Jurkat, Clone E6-1 (cell line): Measurements from ENCODE around the gene BIN1.
A peak's percentile ranks its signal among the peaks of the same experiment; 100 is the strongest.

Source experiments
- DNase-seq: peaks from one replicate; pipeline ENCODE4 v3.0.0-alpha.2; 2011; ENCODE audit warnings: low read depth, low spot score
- H3K4me3 ChIP-seq: 2 replicates; pipeline ENCODE4 v1.5.1; 2011; ENCODE audit warnings: mild to moderate bottlenecking, low read length, control low read depth, moderate library complexity

The BIN1 gene

DNA sequence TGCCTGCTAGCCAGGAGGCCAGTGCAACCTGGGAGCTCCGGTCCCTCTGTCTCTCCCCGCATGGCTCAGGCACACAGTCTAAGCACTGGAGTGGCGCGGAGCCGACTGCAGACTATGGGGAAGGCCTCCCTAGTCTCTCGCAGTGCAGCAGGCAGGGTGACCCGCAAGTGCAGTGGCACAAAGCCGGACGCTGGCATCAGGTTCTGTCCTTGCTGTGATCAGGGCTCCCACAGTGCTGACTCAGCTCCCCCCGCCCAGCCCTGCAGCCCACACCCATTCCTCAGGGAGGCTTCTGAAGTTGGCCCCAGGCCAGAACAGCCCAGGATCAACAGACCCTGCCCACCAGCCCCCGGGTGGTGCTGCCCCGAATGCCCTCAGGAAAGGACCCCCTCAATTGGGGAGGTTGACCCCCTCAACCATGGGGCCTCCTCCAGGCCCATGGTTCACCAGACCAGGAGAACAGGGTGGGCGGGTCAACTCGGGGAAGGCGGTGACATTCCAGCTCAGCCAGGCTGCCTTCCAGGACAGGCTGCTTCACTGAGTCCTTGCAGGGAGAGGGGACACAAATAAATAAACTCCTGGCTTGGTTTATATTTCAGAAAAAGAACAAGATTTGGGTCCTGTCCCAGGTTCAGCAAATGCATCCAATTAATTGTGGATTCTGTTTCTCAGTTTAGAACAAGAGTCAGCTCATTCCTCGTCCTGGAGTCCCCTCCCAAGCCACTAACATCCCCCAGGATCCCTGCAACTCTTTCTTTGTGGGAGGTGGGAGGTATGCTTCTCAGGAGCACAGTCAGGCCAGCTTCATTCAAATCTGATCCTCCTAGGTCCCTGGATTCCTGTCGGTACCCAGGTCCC is 12.2 kb downstream of the BIN1 start:
- H3K4me3 ChIP-seq, result no peak overlapping the region
- no peak for DNase-seq

DNA sequence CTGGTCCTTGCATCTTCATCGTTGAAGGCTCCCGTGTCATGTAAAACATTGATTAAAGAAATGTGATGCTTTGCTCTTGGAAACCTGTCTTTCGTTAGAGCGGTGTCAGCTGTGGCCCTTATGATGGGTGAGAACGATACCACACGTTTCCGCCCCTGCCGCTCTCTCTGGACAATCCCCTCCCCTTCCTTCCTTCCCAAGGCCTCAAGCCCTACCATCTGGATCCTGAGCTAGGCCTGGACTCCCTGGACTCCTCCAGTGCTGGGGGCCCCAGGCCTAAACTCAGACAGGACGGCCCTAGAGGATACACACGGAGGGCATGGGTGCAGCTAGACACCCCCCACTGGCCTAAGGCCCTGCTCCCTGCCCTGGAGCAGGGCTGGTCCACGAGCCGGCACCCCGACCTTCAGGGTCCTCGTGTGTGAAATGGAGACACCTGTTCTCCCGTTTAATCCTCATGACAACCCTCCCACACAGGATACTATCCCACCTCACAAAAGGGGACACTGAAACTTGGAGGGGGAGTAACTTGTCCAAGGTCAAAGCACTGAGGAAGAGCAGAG is 13.2 kb downstream of the BIN1 start:
- DNase-seq, result no peak
- no peak overlapping the region for H3K4me3 ChIP-seq

DNA sequence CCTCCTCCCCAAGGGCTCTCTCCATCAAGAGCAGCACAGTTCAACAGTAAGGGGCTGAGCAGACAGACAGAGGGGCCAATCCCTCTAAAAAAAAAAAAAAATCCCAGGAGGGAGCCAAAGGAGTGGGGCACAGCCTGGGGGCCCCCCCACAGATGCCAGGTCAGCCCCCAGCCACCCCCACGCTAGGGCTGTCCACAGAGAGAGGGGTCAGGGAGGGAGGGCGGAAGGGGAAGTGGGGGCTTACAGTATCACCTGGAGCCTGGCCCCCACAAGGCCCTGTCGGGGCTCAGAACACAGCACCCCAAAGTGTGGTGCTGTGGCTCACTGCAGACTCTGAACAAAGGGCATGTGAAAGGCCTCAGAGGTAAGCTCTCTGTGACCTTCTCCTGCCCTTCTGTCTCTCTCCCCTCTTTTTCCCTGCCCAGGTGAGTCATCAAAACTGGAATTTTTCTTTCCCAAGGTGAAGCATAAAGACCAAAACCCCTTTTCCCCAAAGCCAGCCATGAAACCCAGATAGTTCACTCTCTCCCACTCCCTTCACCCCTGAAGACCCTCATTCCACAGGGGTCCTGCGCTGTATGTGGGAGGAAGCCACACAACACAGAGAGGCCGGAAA is 13.9 kb downstream of the BIN1 start:
- H3K4me3 ChIP-seq, result no peak overlapping the region
- no peak for DNase-seq

DNA sequence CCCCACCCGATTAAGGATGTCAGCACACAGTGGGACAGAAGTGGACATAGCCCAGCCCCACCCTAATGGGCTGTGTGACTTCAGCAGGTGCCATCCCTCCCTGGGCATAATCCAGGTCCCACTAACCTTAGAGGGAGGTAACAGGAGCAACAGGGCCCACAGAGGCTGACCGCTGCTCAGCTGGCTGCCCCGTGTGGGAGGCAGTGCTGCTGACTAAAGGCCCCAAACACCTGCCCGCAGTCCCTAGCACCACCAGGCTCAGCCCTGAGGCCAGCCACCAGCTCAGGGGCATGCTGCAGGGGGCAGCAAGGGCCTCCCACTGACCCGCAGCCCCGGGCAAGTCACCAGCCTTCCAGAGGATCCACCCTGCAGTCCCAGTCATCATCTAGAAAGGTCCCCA is 14.6 kb downstream of the BIN1 start:
- no peak for DNase-seq
- no peak overlapping the region for H3K4me3 ChIP-seq

DNA sequence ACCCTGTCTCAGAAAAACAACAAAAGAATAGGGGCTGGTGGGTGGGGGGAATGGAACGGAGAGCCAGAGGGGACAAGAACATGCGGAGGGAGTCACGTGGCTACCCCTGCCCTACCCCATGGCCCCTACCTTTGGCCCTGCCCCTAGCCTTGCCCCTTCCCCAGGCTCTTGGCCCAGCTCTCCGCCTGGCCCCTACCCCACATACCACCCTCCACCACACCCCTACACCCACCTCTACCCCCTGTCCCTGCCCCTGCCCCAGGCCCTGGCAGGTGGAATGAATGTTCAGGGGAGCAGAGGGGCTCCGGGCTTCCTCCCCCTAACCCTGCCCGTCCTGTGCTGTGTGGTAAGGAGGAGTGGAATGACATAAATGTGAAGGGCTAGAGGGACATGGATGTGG is 15.1 kb downstream of the BIN1 start:
- no peak for DNase-seq
- H3K4me3 ChIP-seq, result no peak overlapping the region

DNA sequence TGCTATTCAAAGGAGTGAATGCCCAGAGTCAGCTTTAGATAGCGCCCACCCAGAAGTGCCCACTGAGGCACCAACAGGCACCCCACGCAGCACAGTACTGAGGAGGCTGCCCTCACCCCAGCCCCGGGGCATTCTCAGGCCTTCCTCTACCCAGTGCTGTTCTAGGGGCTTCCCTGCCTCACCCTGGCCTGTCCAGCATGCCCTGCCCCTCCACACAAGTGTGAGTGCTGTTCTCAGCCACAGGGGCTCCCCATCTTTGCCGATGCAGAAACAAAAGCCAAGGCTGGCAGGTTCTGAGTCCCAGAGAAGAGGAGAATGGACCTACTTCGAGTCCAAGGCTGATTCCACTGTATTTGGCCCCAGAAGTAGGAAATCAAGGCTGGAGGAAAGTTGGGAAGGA is 15.8 kb downstream of the BIN1 start:
- no peak overlapping the region for H3K4me3 ChIP-seq
- DNase-seq, result no peak

DNA sequence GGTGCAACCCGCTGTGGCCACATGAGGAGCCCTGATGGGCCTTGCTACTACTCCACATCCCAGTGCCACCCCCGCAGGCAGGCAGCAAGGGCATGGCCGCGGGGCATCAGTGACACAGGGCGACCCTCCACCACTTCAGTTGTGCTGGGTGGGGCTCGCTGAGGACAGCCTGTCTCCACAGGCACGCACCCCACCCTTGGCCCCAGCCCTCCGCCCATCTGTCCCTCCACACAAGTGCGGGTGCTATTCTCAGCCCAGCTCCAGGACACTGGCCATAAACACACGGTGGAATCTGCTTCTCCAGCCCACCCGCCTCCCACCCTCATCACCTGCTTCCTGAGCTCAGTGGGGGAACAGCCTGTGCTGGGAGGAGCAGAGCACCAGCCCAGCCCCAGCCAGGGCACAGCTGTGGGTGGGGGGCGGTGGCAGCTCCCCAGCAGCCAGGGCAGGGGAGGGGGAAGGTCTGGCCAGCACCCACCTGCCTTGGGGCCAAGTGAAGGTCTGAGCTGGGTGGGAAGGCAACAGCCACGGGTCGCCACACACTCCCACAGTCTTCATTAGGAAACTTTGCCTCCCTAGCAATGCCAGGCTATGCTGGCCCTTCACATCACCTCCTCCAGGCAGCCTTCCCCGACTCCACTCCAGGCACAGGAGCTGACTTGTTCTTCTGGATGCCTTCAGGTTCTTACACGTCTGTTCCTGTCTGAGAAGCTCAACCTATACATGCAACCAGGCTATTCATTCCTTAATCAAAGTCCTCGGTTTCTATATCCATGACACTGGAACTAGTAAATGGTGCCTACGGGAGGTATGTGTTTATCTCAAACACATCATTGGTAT is 16.5 kb downstream of the BIN1 start:
- H3K4me3 ChIP-seq, result no peak overlapping the region
- DNase-seq, result no peak

DNA sequence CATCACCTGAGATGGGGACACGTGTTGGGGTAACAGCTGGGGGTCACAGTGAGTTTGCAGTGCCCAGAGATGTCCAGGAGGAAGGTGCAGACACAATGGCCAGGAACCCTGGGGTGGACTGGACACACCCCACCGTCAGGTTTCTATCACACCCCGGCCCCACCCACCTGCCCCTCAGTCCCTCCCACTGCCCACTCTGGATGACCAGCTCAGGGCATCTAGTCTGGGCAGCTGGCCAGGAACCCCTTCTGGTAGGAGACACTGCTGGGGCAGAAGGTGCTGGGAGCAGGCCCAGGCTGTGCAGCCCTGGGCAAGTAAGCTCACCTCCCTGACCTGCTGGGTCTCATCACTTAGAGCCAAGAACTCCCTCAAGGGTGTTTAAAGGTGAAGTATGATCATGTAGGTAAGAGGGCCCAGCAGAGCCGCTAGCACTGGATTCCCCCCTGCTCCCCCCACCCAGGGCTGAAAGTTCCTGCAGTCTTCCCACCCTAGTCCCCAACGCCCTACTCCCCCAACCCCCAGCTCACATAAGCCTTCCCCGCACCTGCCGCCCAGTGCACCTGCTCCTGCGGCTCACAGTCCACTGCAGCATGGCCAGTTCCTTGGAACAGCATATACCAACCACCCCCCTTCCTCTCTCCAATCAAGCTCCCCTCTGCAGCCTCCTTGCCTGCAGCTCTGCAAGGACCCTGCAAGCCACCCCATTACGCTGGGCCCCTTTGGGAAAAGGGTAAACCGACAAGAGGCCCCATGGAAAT is 17.3 kb downstream of the BIN1 start:
- DNase-seq, result no peak
- H3K4me3 ChIP-seq, result no peak overlapping the region

DNA sequence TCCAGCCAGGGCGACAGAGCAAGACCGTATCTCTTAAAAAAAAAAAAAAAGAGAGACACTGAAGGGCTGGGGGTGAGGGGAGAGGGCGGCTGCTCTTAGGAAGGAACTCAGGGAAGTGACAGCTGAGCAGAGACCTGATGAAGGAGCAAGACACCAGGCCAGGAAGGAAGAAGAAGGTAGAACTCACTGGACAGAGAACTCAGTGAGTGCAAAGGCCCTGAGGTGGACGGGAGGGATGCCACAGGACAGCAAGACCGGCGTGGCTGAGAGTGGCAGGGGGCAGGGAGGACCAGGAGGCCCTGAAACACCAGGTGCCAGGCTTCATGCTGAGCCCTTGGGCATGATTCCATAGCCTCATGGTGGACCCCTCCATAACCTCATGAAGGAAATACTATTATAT is 18.2 kb downstream of the BIN1 start:
- no peak overlapping the region for H3K4me3 ChIP-seq
- no peak for DNase-seq

DNA sequence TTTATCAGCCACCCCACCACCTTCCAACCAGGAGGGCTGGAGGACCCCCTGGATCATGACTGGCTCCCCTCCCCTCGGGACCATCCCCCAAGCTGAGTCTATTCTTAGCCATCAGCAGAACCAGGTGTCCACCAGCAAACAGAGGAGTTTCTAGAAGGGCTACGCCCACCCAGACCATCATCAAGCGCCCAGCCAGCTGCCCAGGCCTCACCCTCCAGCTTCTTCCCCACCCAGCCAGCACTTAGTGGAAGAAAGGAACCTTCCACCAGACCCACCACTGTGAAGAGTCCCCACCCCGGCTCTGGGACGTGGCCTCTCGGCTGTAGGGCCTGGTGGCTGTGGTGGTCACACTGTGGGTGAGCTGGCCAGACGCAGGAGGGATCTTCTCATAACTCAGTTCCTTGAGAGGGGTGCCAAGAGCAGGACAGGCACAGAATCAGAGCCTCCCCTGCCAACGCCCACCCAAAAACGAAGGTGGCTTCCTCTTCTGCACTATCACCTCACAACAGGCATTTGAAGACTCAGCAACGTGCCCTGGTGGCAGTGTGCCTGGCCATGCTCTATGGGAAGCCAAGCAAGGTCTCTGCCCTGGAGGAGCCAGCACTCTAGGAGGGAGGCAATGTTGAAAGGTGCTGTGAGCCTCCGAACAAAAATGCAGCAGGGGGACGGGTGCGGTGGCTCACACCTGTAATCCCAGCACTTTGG is 19.0 kb downstream of the BIN1 start:
- no peak overlapping the region for H3K4me3 ChIP-seq
- DNase-seq, result no peak

DNA sequence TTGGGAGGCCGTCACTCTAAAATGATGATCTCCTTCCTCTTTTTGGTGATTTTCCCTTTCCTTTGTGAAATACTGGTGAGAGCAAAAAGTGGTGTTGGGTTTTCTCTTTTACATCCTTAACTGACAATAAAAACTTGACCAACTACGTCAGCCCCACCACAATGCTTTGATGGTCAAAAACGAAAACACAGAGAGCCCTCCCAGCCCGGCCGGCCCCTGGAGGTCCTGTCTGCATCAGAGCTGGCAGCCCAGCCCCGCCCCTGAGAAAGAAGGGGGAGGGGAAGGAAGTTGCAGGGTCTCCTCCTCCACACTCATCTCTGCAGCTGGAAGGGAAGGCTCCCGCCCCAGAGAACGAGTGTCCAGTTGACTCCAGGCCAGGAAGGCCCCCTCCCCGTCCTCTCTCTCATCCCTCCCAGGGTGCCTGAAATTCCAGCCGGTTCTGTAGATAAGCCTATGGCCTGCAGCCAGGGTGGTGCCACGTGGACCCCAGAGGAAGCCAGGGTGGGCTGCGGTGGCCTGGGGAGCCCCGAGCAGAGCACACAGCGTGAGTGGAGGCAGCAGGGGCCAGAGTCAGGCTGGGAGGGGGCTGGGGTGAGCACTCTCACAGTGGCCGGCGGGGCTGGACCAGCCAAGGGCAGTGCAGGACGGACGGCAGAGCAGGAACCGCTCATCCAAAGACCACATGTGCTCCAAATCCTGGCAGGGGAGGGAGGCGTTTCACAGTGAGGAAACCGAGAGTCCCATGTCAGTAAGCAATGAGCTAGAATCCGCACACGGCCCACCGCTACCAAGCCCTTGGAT is 19.8 kb downstream of the BIN1 start:
- no peak for DNase-seq
- no peak overlapping the region for H3K4me3 ChIP-seq

DNA sequence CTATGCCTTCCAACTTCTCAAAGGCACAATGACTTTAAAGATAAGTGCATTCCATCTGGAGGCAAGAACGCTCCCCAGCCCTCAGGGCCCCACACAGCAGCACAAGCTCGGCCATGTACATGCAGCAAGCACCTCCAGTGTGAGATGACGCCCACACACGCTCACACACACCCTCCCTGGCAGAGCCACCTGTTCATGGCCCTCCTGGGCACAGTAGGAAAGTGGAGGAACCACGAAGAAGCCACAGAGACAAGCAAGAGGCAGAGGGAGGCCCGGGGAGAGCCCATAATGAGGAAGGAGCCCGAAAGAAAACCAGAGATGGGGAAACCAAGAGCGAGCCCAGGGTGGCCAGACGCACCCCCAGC is 21.7 kb downstream of the BIN1 start:
- H3K4me3 ChIP-seq, result no peak overlapping the region
- DNase-seq, result peak; percentile 17

DNA sequence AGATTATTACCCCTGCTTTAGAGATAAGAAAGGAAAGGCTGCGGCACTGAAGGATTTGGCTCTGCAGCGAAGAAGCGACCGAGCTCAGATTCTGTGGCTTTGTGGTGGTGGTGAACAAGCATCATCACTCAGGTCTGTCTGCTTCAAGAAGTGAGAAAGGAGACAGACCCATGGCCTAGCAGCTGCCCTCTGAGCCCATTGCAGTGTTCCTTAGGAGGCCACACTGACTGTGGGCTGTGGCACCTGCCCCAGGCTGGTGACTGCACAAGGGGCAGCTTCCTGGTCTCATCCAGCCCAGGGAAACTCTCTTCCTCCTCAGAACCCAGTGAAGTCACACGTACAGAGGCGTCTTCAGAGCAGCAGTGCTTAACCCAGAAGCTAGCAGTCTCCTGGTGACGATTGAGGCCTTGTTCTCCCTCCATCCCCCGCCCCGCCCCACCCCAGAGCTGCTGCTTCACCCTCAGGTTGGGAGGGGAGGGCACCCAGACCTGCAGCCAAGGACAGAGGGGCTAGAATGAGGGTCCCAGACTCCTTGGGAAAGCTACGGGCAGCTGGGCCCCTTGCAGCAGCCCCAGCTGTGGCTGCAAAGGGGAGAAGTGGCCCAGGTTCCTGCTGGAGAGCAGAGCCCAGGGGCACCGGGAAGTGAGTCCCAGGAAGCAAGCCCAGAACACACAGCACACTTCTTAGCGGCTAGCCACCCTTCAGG is 22.2 kb downstream of the BIN1 start:
- H3K4me3 ChIP-seq, result no peak overlapping the region
- peak; percentile 59 for DNase-seq

DNA sequence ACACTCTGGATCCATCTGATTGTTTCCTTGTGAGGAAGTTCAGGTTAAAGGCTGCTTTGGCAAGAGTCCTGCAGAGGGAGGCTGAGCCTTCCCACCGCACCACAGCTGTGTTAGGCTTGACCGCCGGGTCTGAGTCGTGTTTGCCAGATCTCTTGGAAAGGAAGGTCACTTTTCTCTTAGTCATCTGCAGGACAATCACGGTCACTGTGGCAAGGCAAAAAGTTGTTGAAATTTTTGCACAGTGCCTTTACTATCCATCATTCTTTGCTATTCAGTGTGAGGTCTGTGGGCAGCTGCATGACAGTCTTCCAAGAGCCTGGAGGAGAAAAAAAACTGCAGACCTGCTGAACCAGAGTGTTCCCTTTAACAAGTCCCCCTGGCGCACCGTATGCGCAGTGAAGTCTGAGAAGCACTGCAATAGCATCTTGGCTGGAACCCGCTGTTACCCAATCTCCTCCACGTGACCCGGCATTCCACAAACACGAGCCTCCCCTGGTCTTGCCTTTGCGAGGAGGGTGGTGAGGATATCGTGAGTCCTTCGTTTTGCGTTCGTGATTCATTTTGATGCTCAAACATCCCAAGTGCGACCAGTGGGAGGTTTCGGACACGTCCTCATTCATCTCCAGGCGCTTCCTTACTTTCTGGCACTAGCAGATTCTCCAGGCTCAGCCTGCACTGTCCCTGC is 23.0 kb downstream of the BIN1 start:
- no peak for DNase-seq

DNA sequence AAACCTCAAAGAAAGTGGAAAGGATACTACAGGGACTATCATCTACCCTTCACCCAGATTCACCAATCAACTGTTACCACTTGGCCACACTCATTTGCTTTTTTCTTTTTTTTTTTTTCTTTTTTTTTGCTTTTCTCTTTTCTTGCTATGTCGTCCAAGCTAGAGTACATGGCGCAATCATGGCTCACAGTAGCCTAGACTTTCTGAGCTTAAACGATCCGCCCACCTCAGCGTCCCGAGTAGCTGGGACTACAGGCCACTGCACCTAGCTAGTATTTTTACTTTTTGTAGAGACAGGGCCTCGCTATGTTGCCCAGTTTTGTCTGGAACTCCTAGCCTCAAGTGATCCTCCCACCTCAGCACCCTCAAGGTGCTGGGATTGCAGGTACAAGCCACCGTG is 24.0 kb downstream of the BIN1 start:
- no peak for DNase-seq
- H3K4me3 ChIP-seq, result no peak overlapping the region

More for the DNA sequence above, 23.0 kb downstream of the BIN1 start:
- no peak overlapping the region for H3K4me3 ChIP-seq

DNA sequence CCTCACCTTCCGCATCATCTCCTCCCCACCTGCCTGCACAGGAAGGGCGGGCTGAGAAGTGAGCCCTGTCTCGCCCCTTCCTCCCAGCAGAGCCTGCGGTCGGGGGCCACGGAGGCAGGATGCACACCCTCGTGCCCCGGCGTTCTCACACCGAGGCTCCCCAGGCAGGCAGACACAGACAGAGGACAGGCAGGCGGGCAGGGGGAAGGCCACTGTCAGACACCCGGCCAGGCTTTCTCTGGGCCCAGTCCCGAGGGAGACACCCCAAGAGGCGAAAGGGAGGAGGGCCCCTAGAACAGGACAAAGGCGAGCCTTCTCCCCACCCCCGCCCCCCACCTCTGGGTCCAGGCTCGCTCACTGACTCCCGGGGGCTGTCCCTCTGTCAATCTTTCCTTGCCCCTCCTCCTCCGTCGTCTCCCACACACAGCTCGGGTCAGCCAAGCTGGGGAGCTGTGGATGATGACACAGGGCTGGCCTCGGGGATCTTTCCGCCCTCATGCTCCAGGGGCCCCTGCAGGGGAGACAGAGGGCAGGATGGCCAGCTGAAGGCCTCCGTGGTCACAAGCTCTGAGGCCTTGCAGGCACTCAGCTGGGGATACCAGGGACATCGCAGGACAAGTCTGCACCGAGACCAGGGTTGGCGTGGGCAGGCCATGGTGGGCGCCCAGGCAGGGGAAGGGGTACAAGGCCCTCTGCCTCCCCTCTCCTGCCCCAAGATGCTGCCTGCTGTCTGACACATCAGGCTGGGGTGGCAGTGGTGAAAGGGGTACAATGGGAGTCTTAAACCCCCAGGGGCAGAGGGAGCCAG is 24.9 kb downstream of the BIN1 start:
- peak overlapping the region; percentile 31 for H3K4me3 ChIP-seq
- peak; percentile 41 for DNase-seq
